HCT116 (cell line): Measurements from ENCODE around the gene HYAL1. TPM values are rescaled to one million over a fixed set of nuclear protein-coding genes. Genes with fewer than 3 reads are reported as not detected.
"Not testable (repeated sequence)": the region's sequence is repeated elsewhere in the genome, so short reads cannot be mapped to it uniquely, and the experiment has no call there.

Source experiments
- ATAC-seq: fragments of 200-7000 bp; cut with Tn5 transposase; 2 replicates; pipeline ENCODE4 v1.9.1; 2020; ENCODE audit warnings: mild to moderate bottlenecking, moderate library complexity
- BruUV-seq: library from RNA; stranded (reverse); fragments of 400-500 nt; replicated peaks from 2 replicates; lab custom pipeline; 2021; lab: Mats Ljungman, UMichigan
- CTCF ChIA-PET: fragments of 300-600 bp; sonication (Branson Sonifier 250); formaldehyde crosslinking; loops from one replicate; lab custom pipeline; 2021; ENCODE audit warnings: antibody characterized with exemption; lab: Charles Lee
- POLR2A ChIA-PET: fragments of 300-600, 350-600 bp; sonication (Branson Sonifier 250); formaldehyde crosslinking; loops from one replicate; lab custom pipeline; 2021; ENCODE audit warnings: antibody characterized with exemption; lab: Charles Lee
- RAD21 ChIA-PET, 2 experiments: fragments of 300-600 bp; sonication (Branson Sonifier 250); formaldehyde crosslinking; loops; one replicate each; lab custom pipeline; 2023; ENCODE audit warnings: low total read pairs in 2 of 2; ENCODE audit not compliant: uncharacterized antibody in 2 of 2, unreplicated experiment in 2 of 2, low non-redundant PET in 1 of 2; lab: Charles Lee
- DNase-seq: peaks from one replicate; pipeline ENCODE4 v3.0.0-alpha.2; 2010; ENCODE audit warnings: low read depth, low spot score
- H2AFZ ChIP-seq: fragments of 200-600 bp; shearing (Covaris generic), sonication (generic); 2 replicates; pipeline ENCODE4 v1.6.1; 2017; ENCODE audit warnings: low read depth, mixed run types, mixed read lengths, antibody characterized with exemption, low read length; ENCODE audit not compliant: poor library complexity, severe bottlenecking
- H3K27ac ChIP-seq: 2 replicates; pipeline ENCODE4 v1.5.1; 2012; ENCODE audit warnings: low read depth, low read length
- H3K27me3 ChIP-seq: fragments of 200-600 bp; sonication (generic); 2 replicates; pipeline ENCODE4 v1.6.1; 2016; ENCODE audit warnings: mixed run types, low read length, mixed read lengths; ENCODE audit not compliant: insufficient read depth
- H3K36me3 ChIP-seq, 2 experiments: fragments of 200-500 bp in 1 of 2; fragments of 200-600 bp in 1 of 2; sonication (Bioruptor generic) in 1 of 2; sonication (generic) in 1 of 2; 2 replicates each; pipeline versions ENCODE4 v1.5.1 to v1.6.1; 2014 to 2016; ENCODE audit warnings: low read length in 2 of 2, inconsistent platforms in 1 of 2, mixed read lengths in 1 of 2, mixed run types in 1 of 2; ENCODE audit not compliant: insufficient read depth in 2 of 2, control insufficient read depth in 1 of 2
- H3K4me1 ChIP-seq, 2 experiments: fragments of 200-600 bp in 1 of 2; sonication (generic) in 1 of 2; 2 replicates each; pipeline versions ENCODE4 v1.5.1 to v1.6.1; 2012 to 2017; ENCODE audit warnings: low read length in 2 of 2, inconsistent platforms in 1 of 2, mild to moderate bottlenecking in 1 of 2, mixed read lengths in 1 of 2, mixed run types in 1 of 2, moderate library complexity in 1 of 2; ENCODE audit not compliant: insufficient read depth in 2 of 2, control insufficient read depth in 1 of 2
- H3K4me2 ChIP-seq: fragments of 200-600 bp; sonication (generic); 2 replicates; pipeline ENCODE4 v1.6.1; 2017; ENCODE audit warnings: mixed run types, low read length, mixed read lengths
- H3K4me3 ChIP-seq, 2 experiments: fragments of 200-600 bp in 1 of 2; sonication (generic) in 1 of 2; replicated peaks in 1 of 2; 2 replicates each; pipeline ENCODE4 v1.5.1; 2011 to 2016; ENCODE audit warnings: low read length in 2 of 2, control low read depth in 1 of 2, low read depth in 1 of 2, mild to moderate bottlenecking in 1 of 2, mixed read lengths in 1 of 2, mixed run types in 1 of 2
- H3K79me2 ChIP-seq: fragments of 200-600 bp; sonication (generic); 2 replicates; pipeline ENCODE4 v1.6.1; 2017; ENCODE audit warnings: mild to moderate bottlenecking, mixed run types, low read length, moderate library complexity, mixed read lengths; ENCODE audit not compliant: insufficient read depth
- H3K9ac ChIP-seq: fragments of 200-600 bp; sonication (generic); 2 replicates; pipeline ENCODE4 v1.6.1; 2016; ENCODE audit warnings: low read length, mixed read lengths
- H3K9me2 ChIP-seq: fragments of 200-600 bp; sonication (generic), shearing (Covaris generic); 2 replicates; pipeline ENCODE4 v1.6.1; 2017; ENCODE audit warnings: mixed run types, mild to moderate bottlenecking, moderate library complexity; ENCODE audit not compliant: insufficient read depth
- H3K9me3 ChIP-seq, 2 experiments: fragments of 200-500 bp in 1 of 2; fragments of 200-600 bp in 1 of 2; sonication (Bioruptor generic) in 1 of 2; sonication (generic) in 1 of 2; 2 replicates each; pipeline ENCODE4 v1.6.1; 2014 to 2017; ENCODE audit warnings: low read length in 2 of 2, mixed read lengths in 2 of 2, inconsistent platforms in 1 of 2, low read depth in 1 of 2, mild to moderate bottlenecking in 1 of 2, mixed run types in 1 of 2, moderate library complexity in 1 of 2; ENCODE audit not compliant: control insufficient read depth in 1 of 2, insufficient read depth in 1 of 2
- H4K20me1 ChIP-seq: fragments of 200-600 bp; sonication (generic), shearing (Covaris generic); 2 replicates; pipeline ENCODE4 v1.6.1; 2017; ENCODE audit warnings: mixed run types, mild to moderate bottlenecking, moderate library complexity; ENCODE audit not compliant: insufficient read depth
- CBX3 ChIP-seq: IDR thresholded peaks from 2 replicates; pipeline ENCODE4 v1.6.1; 2012; ENCODE audit warnings: low read depth
- EZH2 ChIP-seq: fragments of 200-600 bp; sonication (generic); IDR thresholded peaks from 2 replicates; pipeline ENCODE4 v1.6.1; 2017; ENCODE audit warnings: antibody characterized with exemption, mixed run types
- MAX ChIP-seq: IDR thresholded peaks from 2 replicates; pipeline ENCODE4 v1.6.1; 2012
- POLR2AphosphoS5 ChIP-seq: IDR thresholded peaks from 2 replicates; pipeline ENCODE4 v1.6.1; 2011; ENCODE audit warnings: mild to moderate bottlenecking, low read depth, low read length, moderate library complexity
- SRF ChIP-seq: IDR thresholded peaks from 2 replicates; pipeline ENCODE4 v1.6.1; 2012; ENCODE audit warnings: low read depth
- ZBTB33 ChIP-seq: IDR thresholded peaks from 2 replicates; pipeline ENCODE4 v1.6.1; 2011; ENCODE audit warnings: mild to moderate bottlenecking, low read length, moderate library complexity; ENCODE audit not compliant: insufficient replicate concordance; ENCODE audit errors: extremely low read depth
- ZFX ChIP-seq: fragments of 450-650 bp; IDR thresholded peaks from 2 replicates; pipeline ENCODE4 v1.6.1; 2017
- intact Hi-C: fragments of 100-400 bp; cut with micrococcal nuclease; formaldehyde crosslinking; loops from 2 replicates; pipeline ENCODE4 v1.10.0; 2022
- total RNA-seq: library from RNA; stranded (reverse); gene quantifications from one replicate; pipeline ENCODE4 v1.2.1, GENCODE V29; 2021; ENCODE audit not compliant: unreplicated experiment

The HYAL1 gene
- total RNA-seq, 1 experiment from 2014 or later: 6.1 TPM

GRCh38 chr3:50312041-50312440, 8.7 kb upstream of the HYAL1 start:
- ATAC-seq, H2AFZ ChIP-seq, H3K4me3 ChIP-seq, H3K27ac ChIP-seq, BruUV-seq, H4K20me1 ChIP-seq, H3K9me3 ChIP-seq, RAD21 ChIA-PET, H3K4me2 ChIP-seq, H3K27me3 ChIP-seq, intact Hi-C loops, H3K9me2 ChIP-seq, DNase-seq, H3K36me3 ChIP-seq, CTCF ChIA-PET, H3K9ac ChIP-seq, POLR2A ChIA-PET: not testable (repeated sequence)
- H3K4me1 ChIP-seq: peaks cover 33 to 57% of the 10 kb centered on the region in 2 experiments
- peaks cover 16% of the 10 kb centered on the region; the same call in 1 of the 2 replicates for H3K79me2 ChIP-seq

- ATAC-seq: no peak
- no TSS peak for BruUV-seq
Measured at GRCh38 chr3:50304601-50305000, 1.2 kb upstream of the HYAL1 start.

More at GRCh38 chr3:50304601-50305000, 1.2 kb upstream of the HYAL1 start:
- Histone ChIP-seq H3K4me3 (no peak overlapping the region), H3K27ac (no peak overlapping the region), H3K4me1 (peaks cover 25 to 49% of the 10 kb centered on the region in 2 experiments)
- RAD21 ChIA-PET: no interaction called here
- TF ChIP-seq ZBTB33: no peak
- TF ChIP-seq SRF: no peak
- no peak for TF ChIP-seq ZFX
- no peak for TF ChIP-seq EZH2
- TF ChIP-seq MAX: no peak
- TF ChIP-seq POLR2AphosphoS5: no peak
- TF ChIP-seq CBX3: no peak
- TF ChIP-seq, all 23 proteins: peak for 0
- H3K36me3 ChIP-seq: no peaks in the 10 kb centered on the region
- no peak for DNase-seq
- 0 out of 2 replicates have a peak overlapping the region, but pooled peaks have one; percentile 19 for H3K9ac ChIP-seq
- no peaks in the 10 kb centered on the region for H3K27me3 ChIP-seq
- ChIA-PET CTCF (no interaction called here), POLR2A (no interaction called here)
- H3K79me2 ChIP-seq: no peaks in the 10 kb centered on the region
- H4K20me1 ChIP-seq: no peaks in the 10 kb centered on the region
- intact Hi-C loops: no loop called here
- H3K9me3 ChIP-seq: no peaks in the 10 kb centered on the region
- H2AFZ ChIP-seq: no peak overlapping the region
- peak overlapping the region; percentile 17; the same call in 1 of the 2 replicates for H3K4me2 ChIP-seq
- H3K9me2 ChIP-seq: no peaks in the 10 kb centered on the region
